ENCODE data around the gene TARBP2. TPM values are rescaled to one million over a fixed set of nuclear protein-coding genes. Genes with fewer than 3 reads are reported as not detected.

Gene TARBP2
- total RNA-seq, 1 experiment from 2014 or later, result 74.0 TPM

DNA sequence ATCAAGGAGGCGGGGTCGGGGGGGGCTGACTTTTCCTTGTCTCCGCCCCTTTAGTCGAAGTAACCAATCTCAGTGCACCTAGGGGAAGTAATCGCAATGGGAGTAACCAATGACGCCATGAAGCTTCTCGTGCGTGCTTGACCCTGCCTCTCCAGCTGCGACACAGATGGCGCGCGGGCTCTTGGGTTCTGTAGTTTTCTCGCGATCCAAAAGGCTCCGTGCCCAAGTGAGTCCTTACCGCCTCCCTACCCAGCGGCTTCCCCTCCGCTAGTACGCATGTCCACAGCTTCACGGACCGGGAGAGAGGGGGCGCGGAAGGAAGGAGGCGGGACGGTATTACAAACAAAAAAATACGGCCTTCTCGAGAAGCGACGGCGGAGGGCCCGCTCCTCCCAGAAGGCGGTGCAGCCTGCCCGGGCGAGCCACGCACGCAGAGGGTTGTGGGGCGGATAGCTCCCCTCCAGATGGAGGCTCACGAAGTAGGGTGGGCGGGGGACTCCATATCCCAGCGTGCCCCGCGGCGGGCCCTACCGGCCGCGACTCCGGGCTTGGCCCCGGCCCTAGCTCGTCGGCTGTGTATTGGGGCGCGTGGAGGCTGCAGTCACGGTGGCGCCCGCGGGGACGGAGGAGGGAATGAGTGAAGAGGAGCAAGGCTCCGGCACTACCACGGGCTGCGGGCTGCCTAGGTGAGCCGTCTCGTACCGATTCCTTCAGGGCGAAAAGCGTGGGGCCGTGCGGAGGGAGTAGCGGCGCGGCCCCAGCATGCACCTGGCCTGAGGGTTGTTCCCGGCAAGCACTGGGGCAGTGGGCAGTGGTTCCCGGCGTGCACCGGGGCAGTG is at the start of gene TARBP2 (continued):
- TF ChIP-seq, protein P1, sequence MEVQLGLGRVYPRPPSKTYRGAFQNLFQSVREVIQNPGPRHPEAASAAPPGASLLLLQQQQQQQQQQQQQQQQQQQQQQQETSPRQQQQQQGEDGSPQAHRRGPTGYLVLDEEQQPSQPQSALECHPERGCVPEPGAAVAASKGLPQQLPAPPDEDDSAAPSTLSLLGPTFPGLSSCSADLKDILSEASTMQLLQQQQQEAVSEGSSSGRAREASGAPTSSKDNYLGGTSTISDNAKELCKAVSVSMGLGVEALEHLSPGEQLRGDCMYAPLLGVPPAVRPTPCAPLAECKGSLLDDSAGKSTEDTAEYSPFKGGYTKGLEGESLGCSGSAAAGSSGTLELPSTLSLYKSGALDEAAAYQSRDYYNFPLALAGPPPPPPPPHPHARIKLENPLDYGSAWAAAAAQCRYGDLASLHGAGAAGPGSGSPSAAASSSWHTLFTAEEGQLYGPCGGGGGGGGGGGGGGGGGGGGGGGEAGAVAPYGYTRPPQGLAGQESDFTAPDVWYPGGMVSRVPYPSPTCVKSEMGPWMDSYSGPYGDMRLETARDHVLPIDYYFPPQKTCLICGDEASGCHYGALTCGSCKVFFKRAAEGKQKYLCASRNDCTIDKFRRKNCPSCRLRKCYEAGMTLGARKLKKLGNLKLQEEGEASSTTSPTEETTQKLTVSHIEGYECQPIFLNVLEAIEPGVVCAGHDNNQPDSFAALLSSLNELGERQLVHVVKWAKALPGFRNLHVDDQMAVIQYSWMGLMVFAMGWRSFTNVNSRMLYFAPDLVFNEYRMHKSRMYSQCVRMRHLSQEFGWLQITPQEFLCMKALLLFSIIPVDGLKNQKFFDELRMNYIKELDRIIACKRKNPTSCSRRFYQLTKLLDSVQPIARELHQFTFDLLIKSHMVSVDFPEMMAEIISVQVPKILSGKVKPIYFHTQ (CRISPR knock-in tag; IDR thresholded peaks at IDR 0.05), result peak; percentile 61; the same call in 1 of the 2 replicates
- TF ChIP-seq, protein P2, sequence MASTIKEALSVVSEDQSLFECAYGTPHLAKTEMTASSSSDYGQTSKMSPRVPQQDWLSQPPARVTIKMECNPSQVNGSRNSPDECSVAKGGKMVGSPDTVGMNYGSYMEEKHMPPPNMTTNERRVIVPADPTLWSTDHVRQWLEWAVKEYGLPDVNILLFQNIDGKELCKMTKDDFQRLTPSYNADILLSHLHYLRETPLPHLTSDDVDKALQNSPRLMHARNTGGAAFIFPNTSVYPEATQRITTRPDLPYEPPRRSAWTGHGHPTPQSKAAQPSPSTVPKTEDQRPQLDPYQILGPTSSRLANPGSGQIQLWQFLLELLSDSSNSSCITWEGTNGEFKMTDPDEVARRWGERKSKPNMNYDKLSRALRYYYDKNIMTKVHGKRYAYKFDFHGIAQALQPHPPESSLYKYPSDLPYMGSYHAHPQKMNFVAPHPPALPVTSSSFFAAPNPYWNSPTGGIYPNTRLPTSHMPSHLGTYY (CRISPR knock-in tag; IDR thresholded peaks at IDR 0.05), result no peak
- 0 out of 2 replicates have a peak, but pooled peaks have one; percentile 27 for TF ChIP-seq GABPB1 (CRISPR knock-in tag; IDR thresholded peaks at IDR 0.05)
- no peak for TF ChIP-seq ZNF671 (CRISPR knock-in tag; IDR thresholded peaks at IDR 0.05)
- TF ChIP-seq, protein P3, sequence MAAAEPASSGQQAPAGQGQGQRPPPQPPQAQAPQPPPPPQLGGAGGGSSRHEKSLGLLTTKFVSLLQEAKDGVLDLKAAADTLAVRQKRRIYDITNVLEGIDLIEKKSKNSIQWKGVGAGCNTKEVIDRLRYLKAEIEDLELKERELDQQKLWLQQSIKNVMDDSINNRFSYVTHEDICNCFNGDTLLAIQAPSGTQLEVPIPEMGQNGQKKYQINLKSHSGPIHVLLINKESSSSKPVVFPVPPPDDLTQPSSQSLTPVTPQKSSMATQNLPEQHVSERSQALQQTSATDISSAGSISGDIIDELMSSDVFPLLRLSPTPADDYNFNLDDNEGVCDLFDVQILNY (CRISPR knock-in tag; IDR thresholded peaks at IDR 0.05), result no peak
- TF ChIP-seq, protein P4, sequence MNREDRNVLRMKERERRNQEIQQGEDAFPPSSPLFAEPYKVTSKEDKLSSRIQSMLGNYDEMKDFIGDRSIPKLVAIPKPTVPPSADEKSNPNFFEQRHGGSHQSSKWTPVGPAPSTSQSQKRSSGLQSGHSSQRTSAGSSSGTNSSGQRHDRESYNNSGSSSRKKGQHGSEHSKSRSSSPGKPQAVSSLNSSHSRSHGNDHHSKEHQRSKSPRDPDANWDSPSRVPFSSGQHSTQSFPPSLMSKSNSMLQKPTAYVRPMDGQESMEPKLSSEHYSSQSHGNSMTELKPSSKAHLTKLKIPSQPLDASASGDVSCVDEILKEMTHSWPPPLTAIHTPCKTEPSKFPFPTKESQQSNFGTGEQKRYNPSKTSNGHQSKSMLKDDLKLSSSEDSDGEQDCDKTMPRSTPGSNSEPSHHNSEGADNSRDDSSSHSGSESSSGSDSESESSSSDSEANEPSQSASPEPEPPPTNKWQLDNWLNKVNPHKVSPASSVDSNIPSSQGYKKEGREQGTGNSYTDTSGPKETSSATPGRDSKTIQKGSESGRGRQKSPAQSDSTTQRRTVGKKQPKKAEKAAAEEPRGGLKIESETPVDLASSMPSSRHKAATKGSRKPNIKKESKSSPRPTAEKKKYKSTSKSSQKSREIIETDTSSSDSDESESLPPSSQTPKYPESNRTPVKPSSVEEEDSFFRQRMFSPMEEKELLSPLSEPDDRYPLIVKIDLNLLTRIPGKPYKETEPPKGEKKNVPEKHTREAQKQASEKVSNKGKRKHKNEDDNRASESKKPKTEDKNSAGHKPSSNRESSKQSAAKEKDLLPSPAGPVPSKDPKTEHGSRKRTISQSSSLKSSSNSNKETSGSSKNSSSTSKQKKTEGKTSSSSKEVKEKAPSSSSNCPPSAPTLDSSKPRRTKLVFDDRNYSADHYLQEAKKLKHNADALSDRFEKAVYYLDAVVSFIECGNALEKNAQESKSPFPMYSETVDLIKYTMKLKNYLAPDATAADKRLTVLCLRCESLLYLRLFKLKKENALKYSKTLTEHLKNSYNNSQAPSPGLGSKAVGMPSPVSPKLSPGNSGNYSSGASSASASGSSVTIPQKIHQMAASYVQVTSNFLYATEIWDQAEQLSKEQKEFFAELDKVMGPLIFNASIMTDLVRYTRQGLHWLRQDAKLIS (CRISPR knock-in tag; IDR thresholded peaks at IDR 0.05; ENCODE audit: borderline replicate concordance), result no peak
- TF ChIP-seq, protein P5, sequence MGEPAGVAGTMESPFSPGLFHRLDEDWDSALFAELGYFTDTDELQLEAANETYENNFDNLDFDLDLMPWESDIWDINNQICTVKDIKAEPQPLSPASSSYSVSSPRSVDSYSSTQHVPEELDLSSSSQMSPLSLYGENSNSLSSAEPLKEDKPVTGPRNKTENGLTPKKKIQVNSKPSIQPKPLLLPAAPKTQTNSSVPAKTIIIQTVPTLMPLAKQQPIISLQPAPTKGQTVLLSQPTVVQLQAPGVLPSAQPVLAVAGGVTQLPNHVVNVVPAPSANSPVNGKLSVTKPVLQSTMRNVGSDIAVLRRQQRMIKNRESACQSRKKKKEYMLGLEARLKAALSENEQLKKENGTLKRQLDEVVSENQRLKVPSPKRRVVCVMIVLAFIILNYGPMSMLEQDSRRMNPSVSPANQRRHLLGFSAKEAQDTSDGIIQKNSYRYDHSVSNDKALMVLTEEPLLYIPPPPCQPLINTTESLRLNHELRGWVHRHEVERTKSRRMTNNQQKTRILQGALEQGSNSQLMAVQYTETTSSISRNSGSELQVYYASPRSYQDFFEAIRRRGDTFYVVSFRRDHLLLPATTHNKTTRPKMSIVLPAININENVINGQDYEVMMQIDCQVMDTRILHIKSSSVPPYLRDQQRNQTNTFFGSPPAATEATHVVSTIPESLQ (CRISPR knock-in tag; IDR thresholded peaks at IDR 0.05), result no peak
- TF ChIP-seq TEAD4 (CRISPR knock-in tag; IDR thresholded peaks at IDR 0.05), result no peak
- TF ChIP-seq SMAD4 (CRISPR knock-in tag; IDR thresholded peaks at IDR 0.05), result peak; percentile 53; the same call in 1 of the 2 replicates
- TF ChIP-seq SMAD3 (CRISPR knock-in tag; IDR thresholded peaks at IDR 0.05; ENCODE audit: borderline replicate concordance), result peak; percentile 34; the same call in 1 of the 2 replicates
- TF ChIP-seq ZNF263 (CRISPR knock-in tag; IDR thresholded peaks at IDR 0.05; ENCODE audit: low read depth), result no peak
- TF ChIP-seq, protein P6, sequence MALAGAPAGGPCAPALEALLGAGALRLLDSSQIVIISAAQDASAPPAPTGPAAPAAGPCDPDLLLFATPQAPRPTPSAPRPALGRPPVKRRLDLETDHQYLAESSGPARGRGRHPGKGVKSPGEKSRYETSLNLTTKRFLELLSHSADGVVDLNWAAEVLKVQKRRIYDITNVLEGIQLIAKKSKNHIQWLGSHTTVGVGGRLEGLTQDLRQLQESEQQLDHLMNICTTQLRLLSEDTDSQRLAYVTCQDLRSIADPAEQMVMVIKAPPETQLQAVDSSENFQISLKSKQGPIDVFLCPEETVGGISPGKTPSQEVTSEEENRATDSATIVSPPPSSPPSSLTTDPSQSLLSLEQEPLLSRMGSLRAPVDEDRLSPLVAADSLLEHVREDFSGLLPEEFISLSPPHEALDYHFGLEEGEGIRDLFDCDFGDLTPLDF (CRISPR knock-in tag; IDR thresholded peaks at IDR 0.05), result no peak
- TF ChIP-seq, protein P7, sequence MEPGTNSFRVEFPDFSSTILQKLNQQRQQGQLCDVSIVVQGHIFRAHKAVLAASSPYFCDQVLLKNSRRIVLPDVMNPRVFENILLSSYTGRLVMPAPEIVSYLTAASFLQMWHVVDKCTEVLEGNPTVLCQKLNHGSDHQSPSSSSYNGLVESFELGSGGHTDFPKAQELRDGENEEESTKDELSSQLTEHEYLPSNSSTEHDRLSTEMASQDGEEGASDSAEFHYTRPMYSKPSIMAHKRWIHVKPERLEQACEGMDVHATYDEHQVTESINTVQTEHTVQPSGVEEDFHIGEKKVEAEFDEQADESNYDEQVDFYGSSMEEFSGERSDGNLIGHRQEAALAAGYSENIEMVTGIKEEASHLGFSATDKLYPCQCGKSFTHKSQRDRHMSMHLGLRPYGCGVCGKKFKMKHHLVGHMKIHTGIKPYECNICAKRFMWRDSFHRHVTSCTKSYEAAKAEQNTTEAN (CRISPR knock-in tag; IDR thresholded peaks at IDR 0.05), result 0 out of 2 replicates have a peak, but pooled peaks have one; percentile 22
- TF ChIP-seq NR1H2 (CRISPR knock-in tag; IDR thresholded peaks at IDR 0.05), result no peak
- TF ChIP-seq ZBTB21 (CRISPR knock-in tag; IDR thresholded peaks at IDR 0.05; ENCODE audit: borderline replicate concordance), result no peak
- TF ChIP-seq, protein P8, sequence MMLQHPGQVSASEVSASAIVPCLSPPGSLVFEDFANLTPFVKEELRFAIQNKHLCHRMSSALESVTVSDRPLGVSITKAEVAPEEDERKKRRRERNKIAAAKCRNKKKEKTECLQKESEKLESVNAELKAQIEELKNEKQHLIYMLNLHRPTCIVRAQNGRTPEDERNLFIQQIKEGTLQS (CRISPR knock-in tag; conservative IDR thresholded peaks at IDR 0.05), result no peak
- TF ChIP-seq, protein P9, sequence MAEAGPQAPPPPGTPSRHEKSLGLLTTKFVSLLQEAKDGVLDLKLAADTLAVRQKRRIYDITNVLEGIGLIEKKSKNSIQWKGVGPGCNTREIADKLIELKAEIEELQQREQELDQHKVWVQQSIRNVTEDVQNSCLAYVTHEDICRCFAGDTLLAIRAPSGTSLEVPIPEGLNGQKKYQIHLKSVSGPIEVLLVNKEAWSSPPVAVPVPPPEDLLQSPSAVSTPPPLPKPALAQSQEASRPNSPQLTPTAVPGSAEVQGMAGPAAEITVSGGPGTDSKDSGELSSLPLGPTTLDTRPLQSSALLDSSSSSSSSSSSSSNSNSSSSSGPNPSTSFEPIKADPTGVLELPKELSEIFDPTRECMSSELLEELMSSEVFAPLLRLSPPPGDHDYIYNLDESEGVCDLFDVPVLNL (CRISPR knock-in tag; IDR thresholded peaks at IDR 0.05; ENCODE audit: borderline replicate concordance, low read depth), result no peak
- 0 out of 2 replicates have a peak, but pooled peaks have one; percentile 60 for TF ChIP-seq KAT7 (CRISPR knock-in tag; IDR thresholded peaks at IDR 0.05; ENCODE audit: borderline replicate concordance)
